ENCODE results near the gene ZNF337. TPM values are rescaled to one million over a fixed set of nuclear protein-coding genes. Genes with fewer than 3 reads are reported as not detected.

Gene ZNF337
- total RNA-seq, 1 experiment from 2014 or later: 11.4 TPM

DNA sequence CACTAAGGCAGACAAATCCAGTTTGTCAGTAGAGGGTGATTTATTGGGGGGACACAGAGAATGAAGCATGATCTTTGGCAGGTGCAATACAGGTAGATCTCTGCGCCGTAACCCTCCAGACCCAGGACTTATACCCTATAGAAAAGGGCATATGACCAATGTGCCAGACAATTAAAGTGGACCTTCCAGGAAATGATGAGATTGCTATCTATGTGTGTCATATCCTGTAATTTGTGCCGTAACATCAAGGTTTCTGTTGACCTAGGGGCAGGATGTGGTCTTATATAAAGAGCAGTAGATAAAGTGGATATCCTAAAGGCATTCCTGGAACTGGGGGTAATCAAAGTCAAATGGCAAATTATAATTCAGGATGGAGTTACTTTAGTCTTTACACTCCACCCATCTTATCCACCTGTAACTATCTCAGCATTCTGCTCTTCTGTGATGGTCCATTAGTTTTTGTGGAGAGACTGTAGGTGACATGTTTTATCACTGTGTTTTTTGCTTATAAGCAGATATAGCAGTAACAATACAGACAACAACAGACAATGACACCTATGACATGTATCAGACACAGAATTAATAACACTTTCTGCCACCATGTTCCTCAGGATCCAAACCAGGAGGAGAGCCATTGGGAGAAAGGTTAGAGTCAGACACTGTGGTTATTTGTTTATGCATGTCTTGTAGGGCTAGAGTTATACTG lies 43.1 kb upstream of the ZNF337 start:
- ChIA-PET POLR2A (no interaction called here), CTCF (no interaction called here), RAD21 (ENCODE audit: low non-redundant PET in 1 of 2, low total read pairs in 2 of 2, uncharacterized antibody in 2 of 2, unreplicated experiment in 2 of 2) (no interaction called here)
- intact Hi-C loops (cut with micrococcal nuclease): no loop called here
- Histone ChIP-seq H3K4me2 (ENCODE audit: low read length) (no peak overlapping the region), H3K9me2 (ENCODE audit: insufficient read depth) (no peaks in the 10 kb centered on the region), H3K9me3 (ENCODE audit: control insufficient read depth in 1 of 2, insufficient read depth in 1 of 2, low read depth in 1 of 2, low read length in 2 of 2) (no peaks in the 10 kb centered on the region), H3K4me1 (ENCODE audit: control insufficient read depth in 1 of 2, insufficient read depth in 2 of 2, low read length in 2 of 2) (no peaks in the 10 kb centered on the region), H3K36me3 (ENCODE audit: control insufficient read depth in 1 of 2, insufficient read depth in 2 of 2, low read length in 2 of 2) (no peaks in the 10 kb centered on the region), H3K9ac (ENCODE audit: low read length) (no peak overlapping the region), H4K20me1 (ENCODE audit: insufficient read depth) (no peaks in the 10 kb centered on the region), H2AFZ (ENCODE audit: low read depth, low read length, poor library complexity, severe bottlenecking) (no peak overlapping the region), H3K79me2 (ENCODE audit: insufficient read depth, low read length) (no peaks in the 10 kb centered on the region), H3K27me3 (ENCODE audit: insufficient read depth, low read length) (no peaks in the 10 kb centered on the region), H3K27ac (ENCODE audit: low read depth, low read length) (no peak overlapping the region), H3K4me3 (replicated peaks in 1 of 2; ENCODE audit: low read depth in 1 of 2, low read length in 2 of 2) (no peak overlapping the region)
- DNase-seq (ENCODE audit: low read depth, low spot score) (no peak), ATAC-seq (no peak)
- no TSS peak for BruUV-seq (replicated peaks)
- TF ChIP-seq JUND (IDR thresholded peaks at IDR 0.05) (no peak), RAD21 (IDR thresholded peaks at IDR 0.05; ENCODE audit: low read depth) (no peak), TCF7L2 (IDR thresholded peaks at IDR 0.05; ENCODE audit: borderline replicate concordance, extremely low read depth, insufficient read depth, insufficient read length) (no peak), FOSL1 (IDR thresholded peaks at IDR 0.05; ENCODE audit: low read depth) (no peak), CBX3 (IDR thresholded peaks at IDR 0.05; ENCODE audit: low read depth) (no peak), POLR2A (IDR thresholded peaks at IDR 0.05; ENCODE audit: borderline replicate concordance, extremely low read depth, insufficient read depth, insufficient read length) (no peak), SIN3A (IDR thresholded peaks at IDR 0.05; ENCODE audit: low read depth) (no peak), CEBPB (IDR thresholded peaks at IDR 0.05; ENCODE audit: low read depth) (no peak)
- TF ChIP-seq, protein P1, sequence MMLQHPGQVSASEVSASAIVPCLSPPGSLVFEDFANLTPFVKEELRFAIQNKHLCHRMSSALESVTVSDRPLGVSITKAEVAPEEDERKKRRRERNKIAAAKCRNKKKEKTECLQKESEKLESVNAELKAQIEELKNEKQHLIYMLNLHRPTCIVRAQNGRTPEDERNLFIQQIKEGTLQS (IDR thresholded peaks at IDR 0.05): no peak
- TF ChIP-seq, protein P2, sequence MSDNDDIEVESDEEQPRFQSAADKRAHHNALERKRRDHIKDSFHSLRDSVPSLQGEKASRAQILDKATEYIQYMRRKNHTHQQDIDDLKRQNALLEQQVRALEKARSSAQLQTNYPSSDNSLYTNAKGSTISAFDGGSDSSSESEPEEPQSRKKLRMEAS (IDR thresholded peaks at IDR 0.05): no peak

DNA sequence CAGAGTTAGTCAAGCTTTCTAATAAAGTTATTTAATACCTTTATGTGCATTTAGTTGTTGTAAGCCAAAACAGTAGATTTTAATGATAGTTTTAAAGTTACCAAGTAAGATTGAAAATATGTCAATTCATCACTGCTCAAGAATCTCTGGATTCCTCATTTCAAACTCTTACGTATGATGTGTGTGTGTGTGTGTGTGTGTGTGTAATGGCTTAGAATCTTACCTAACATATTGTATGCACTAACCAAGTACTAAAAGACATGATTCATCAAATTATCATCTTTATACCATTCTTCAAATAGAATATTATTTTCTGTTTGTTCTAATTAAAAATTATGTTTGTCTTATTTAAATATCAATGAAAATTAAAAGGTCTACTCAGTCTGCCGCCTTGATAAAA lies 41.5 kb upstream of the ZNF337 start:
- Histone ChIP-seq H4K20me1 (ENCODE audit: insufficient read depth) (no peaks in the 10 kb centered on the region), H3K27me3 (ENCODE audit: insufficient read depth, low read length) (no peaks in the 10 kb centered on the region), H3K36me3 (ENCODE audit: control insufficient read depth in 1 of 2, insufficient read depth in 2 of 2, low read length in 2 of 2) (no peaks in the 10 kb centered on the region), H2AFZ (ENCODE audit: low read depth, low read length, poor library complexity, severe bottlenecking) (no peak overlapping the region), H3K9me2 (ENCODE audit: insufficient read depth) (no peaks in the 10 kb centered on the region), H3K4me3 (replicated peaks in 1 of 2; ENCODE audit: low read depth in 1 of 2, low read length in 2 of 2) (no peak overlapping the region), H3K4me2 (ENCODE audit: low read length) (no peak overlapping the region), H3K9me3 (ENCODE audit: control insufficient read depth in 1 of 2, insufficient read depth in 1 of 2, low read depth in 1 of 2, low read length in 2 of 2) (no peaks in the 10 kb centered on the region), H3K79me2 (ENCODE audit: insufficient read depth, low read length) (no peaks in the 10 kb centered on the region), H3K27ac (ENCODE audit: low read depth, low read length) (no peak overlapping the region), H3K9ac (ENCODE audit: low read length) (no peak overlapping the region), H3K4me1 (ENCODE audit: control insufficient read depth in 1 of 2, insufficient read depth in 2 of 2, low read length in 2 of 2) (no peaks in the 10 kb centered on the region)
- RAD21 ChIA-PET (ENCODE audit: low non-redundant PET in 1 of 2, low total read pairs in 2 of 2, uncharacterized antibody in 2 of 2, unreplicated experiment in 2 of 2): no interaction called here
- TF ChIP-seq POLR2AphosphoS5 (IDR thresholded peaks at IDR 0.05; ENCODE audit: low read depth, low read length): no peak
- no peak for TF ChIP-seq TCF7L2 (IDR thresholded peaks at IDR 0.05; ENCODE audit: borderline replicate concordance, extremely low read depth, insufficient read depth, insufficient read length)
- no peak for TF ChIP-seq FOSL1 (IDR thresholded peaks at IDR 0.05; ENCODE audit: low read depth)
- TF ChIP-seq SIN3A (IDR thresholded peaks at IDR 0.05; ENCODE audit: low read depth): no peak
- TF ChIP-seq, protein P3, sequence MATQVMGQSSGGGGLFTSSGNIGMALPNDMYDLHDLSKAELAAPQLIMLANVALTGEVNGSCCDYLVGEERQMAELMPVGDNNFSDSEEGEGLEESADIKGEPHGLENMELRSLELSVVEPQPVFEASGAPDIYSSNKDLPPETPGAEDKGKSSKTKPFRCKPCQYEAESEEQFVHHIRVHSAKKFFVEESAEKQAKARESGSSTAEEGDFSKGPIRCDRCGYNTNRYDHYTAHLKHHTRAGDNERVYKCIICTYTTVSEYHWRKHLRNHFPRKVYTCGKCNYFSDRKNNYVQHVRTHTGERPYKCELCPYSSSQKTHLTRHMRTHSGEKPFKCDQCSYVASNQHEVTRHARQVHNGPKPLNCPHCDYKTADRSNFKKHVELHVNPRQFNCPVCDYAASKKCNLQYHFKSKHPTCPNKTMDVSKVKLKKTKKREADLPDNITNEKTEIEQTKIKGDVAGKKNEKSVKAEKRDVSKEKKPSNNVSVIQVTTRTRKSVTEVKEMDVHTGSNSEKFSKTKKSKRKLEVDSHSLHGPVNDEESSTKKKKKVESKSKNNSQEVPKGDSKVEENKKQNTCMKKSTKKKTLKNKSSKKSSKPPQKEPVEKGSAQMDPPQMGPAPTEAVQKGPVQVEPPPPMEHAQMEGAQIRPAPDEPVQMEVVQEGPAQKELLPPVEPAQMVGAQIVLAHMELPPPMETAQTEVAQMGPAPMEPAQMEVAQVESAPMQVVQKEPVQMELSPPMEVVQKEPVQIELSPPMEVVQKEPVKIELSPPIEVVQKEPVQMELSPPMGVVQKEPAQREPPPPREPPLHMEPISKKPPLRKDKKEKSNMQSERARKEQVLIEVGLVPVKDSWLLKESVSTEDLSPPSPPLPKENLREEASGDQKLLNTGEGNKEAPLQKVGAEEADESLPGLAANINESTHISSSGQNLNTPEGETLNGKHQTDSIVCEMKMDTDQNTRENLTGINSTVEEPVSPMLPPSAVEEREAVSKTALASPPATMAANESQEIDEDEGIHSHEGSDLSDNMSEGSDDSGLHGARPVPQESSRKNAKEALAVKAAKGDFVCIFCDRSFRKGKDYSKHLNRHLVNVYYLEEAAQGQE (IDR thresholded peaks at IDR 0.05; ENCODE audit: low read depth): no peak
- TF ChIP-seq, protein P4, sequence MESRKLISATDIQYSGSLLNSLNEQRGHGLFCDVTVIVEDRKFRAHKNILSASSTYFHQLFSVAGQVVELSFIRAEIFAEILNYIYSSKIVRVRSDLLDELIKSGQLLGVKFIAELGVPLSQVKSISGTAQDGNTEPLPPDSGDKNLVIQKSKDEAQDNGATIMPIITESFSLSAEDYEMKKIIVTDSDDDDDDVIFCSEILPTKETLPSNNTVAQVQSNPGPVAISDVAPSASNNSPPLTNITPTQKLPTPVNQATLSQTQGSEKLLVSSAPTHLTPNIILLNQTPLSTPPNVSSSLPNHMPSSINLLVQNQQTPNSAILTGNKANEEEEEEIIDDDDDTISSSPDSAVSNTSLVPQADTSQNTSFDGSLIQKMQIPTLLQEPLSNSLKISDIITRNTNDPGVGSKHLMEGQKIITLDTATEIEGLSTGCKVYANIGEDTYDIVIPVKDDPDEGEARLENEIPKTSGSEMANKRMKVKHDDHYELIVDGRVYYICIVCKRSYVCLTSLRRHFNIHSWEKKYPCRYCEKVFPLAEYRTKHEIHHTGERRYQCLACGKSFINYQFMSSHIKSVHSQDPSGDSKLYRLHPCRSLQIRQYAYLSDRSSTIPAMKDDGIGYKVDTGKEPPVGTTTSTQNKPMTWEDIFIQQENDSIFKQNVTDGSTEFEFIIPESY (IDR thresholded peaks at IDR 0.05; ENCODE audit: extremely low read depth, insufficient replicate concordance, low read length): no peak
- TF ChIP-seq EZH2phosphoT487 (IDR thresholded peaks at IDR 0.05; ENCODE audit: borderline replicate concordance): no peak
- no peak for TF ChIP-seq SRF (IDR thresholded peaks at IDR 0.05; ENCODE audit: low read depth)
- no peak for TF ChIP-seq POLR2A (IDR thresholded peaks at IDR 0.05; ENCODE audit: borderline replicate concordance, extremely low read depth, insufficient read depth, insufficient read length)
- TF ChIP-seq CBX3 (IDR thresholded peaks at IDR 0.05; ENCODE audit: low read depth): no peak
- BruUV-seq (replicated peaks): no TSS peak
- ATAC-seq (no peak), DNase-seq (ENCODE audit: low read depth, low spot score) (no peak)
- CTCF ChIA-PET: no interaction called here
- intact Hi-C loops (cut with micrococcal nuclease): no loop called here
- POLR2A ChIA-PET: no interaction called here
